HCT116 (cell line): ENCODE measurements around the gene AGRP. TPM values are rescaled to one million over a fixed set of nuclear protein-coding genes. Genes with fewer than 3 reads are reported as not detected.

ENCODE experiments used
- ATAC-seq: fragments of 200-7000 bp; cut with Tn5 transposase; 2 replicates; pipeline ENCODE4 v1.9.1; 2020; ENCODE audit warnings: mild to moderate bottlenecking, moderate library complexity
- BruUV-seq: library from RNA; stranded (reverse); fragments of 400-500 nt; replicated peaks from 2 replicates; lab custom pipeline; 2021; lab: Mats Ljungman, UMichigan
- CTCF ChIA-PET: fragments of 300-600 bp; sonication (Branson Sonifier 250); formaldehyde crosslinking; loops from one replicate; lab custom pipeline; 2021; ENCODE audit warnings: antibody characterized with exemption; lab: Charles Lee
- POLR2A ChIA-PET: fragments of 300-600, 350-600 bp; sonication (Branson Sonifier 250); formaldehyde crosslinking; loops from one replicate; lab custom pipeline; 2021; ENCODE audit warnings: antibody characterized with exemption; lab: Charles Lee
- RAD21 ChIA-PET, 2 experiments: fragments of 300-600 bp; sonication (Branson Sonifier 250); formaldehyde crosslinking; loops; one replicate each; lab custom pipeline; 2023; ENCODE audit warnings: low total read pairs in 2 of 2; ENCODE audit not compliant: uncharacterized antibody in 2 of 2, unreplicated experiment in 2 of 2, low non-redundant PET in 1 of 2; lab: Charles Lee
- DNase-seq: peaks from one replicate; pipeline ENCODE4 v3.0.0-alpha.2; 2010; ENCODE audit warnings: low read depth, low spot score
- H2AFZ ChIP-seq: fragments of 200-600 bp; shearing (Covaris generic), sonication (generic); 2 replicates; pipeline ENCODE4 v1.6.1; 2017; ENCODE audit warnings: low read depth, mixed run types, mixed read lengths, antibody characterized with exemption, low read length; ENCODE audit not compliant: poor library complexity, severe bottlenecking
- H3K27ac ChIP-seq: 2 replicates; pipeline ENCODE4 v1.5.1; 2012; ENCODE audit warnings: low read depth, low read length
- H3K27me3 ChIP-seq: fragments of 200-600 bp; sonication (generic); 2 replicates; pipeline ENCODE4 v1.6.1; 2016; ENCODE audit warnings: mixed run types, low read length, mixed read lengths; ENCODE audit not compliant: insufficient read depth
- H3K36me3 ChIP-seq, 2 experiments: fragments of 200-500 bp in 1 of 2; fragments of 200-600 bp in 1 of 2; sonication (Bioruptor generic) in 1 of 2; sonication (generic) in 1 of 2; 2 replicates each; pipeline versions ENCODE4 v1.5.1 to v1.6.1; 2014 to 2016; ENCODE audit warnings: low read length in 2 of 2, inconsistent platforms in 1 of 2, mixed read lengths in 1 of 2, mixed run types in 1 of 2; ENCODE audit not compliant: insufficient read depth in 2 of 2, control insufficient read depth in 1 of 2
- H3K4me1 ChIP-seq, 2 experiments: fragments of 200-600 bp in 1 of 2; sonication (generic) in 1 of 2; 2 replicates each; pipeline versions ENCODE4 v1.5.1 to v1.6.1; 2012 to 2017; ENCODE audit warnings: low read length in 2 of 2, inconsistent platforms in 1 of 2, mild to moderate bottlenecking in 1 of 2, mixed read lengths in 1 of 2, mixed run types in 1 of 2, moderate library complexity in 1 of 2; ENCODE audit not compliant: insufficient read depth in 2 of 2, control insufficient read depth in 1 of 2
- H3K4me2 ChIP-seq: fragments of 200-600 bp; sonication (generic); 2 replicates; pipeline ENCODE4 v1.6.1; 2017; ENCODE audit warnings: mixed run types, low read length, mixed read lengths
- H3K4me3 ChIP-seq, 2 experiments: fragments of 200-600 bp in 1 of 2; sonication (generic) in 1 of 2; replicated peaks in 1 of 2; 2 replicates each; pipeline ENCODE4 v1.5.1; 2011 to 2016; ENCODE audit warnings: low read length in 2 of 2, control low read depth in 1 of 2, low read depth in 1 of 2, mild to moderate bottlenecking in 1 of 2, mixed read lengths in 1 of 2, mixed run types in 1 of 2
- H3K79me2 ChIP-seq: fragments of 200-600 bp; sonication (generic); 2 replicates; pipeline ENCODE4 v1.6.1; 2017; ENCODE audit warnings: mild to moderate bottlenecking, mixed run types, low read length, moderate library complexity, mixed read lengths; ENCODE audit not compliant: insufficient read depth
- H3K9ac ChIP-seq: fragments of 200-600 bp; sonication (generic); 2 replicates; pipeline ENCODE4 v1.6.1; 2016; ENCODE audit warnings: low read length, mixed read lengths
- H3K9me2 ChIP-seq: fragments of 200-600 bp; sonication (generic), shearing (Covaris generic); 2 replicates; pipeline ENCODE4 v1.6.1; 2017; ENCODE audit warnings: mixed run types, mild to moderate bottlenecking, moderate library complexity; ENCODE audit not compliant: insufficient read depth
- H3K9me3 ChIP-seq, 2 experiments: fragments of 200-500 bp in 1 of 2; fragments of 200-600 bp in 1 of 2; sonication (Bioruptor generic) in 1 of 2; sonication (generic) in 1 of 2; 2 replicates each; pipeline ENCODE4 v1.6.1; 2014 to 2017; ENCODE audit warnings: low read length in 2 of 2, mixed read lengths in 2 of 2, inconsistent platforms in 1 of 2, low read depth in 1 of 2, mild to moderate bottlenecking in 1 of 2, mixed run types in 1 of 2, moderate library complexity in 1 of 2; ENCODE audit not compliant: control insufficient read depth in 1 of 2, insufficient read depth in 1 of 2
- H4K20me1 ChIP-seq: fragments of 200-600 bp; sonication (generic), shearing (Covaris generic); 2 replicates; pipeline ENCODE4 v1.6.1; 2017; ENCODE audit warnings: mixed run types, mild to moderate bottlenecking, moderate library complexity; ENCODE audit not compliant: insufficient read depth
- EZH2 ChIP-seq: fragments of 200-600 bp; sonication (generic); IDR thresholded peaks from 2 replicates; pipeline ENCODE4 v1.6.1; 2017; ENCODE audit warnings: antibody characterized with exemption, mixed run types
- JUND ChIP-seq: IDR thresholded peaks from 2 replicates; pipeline ENCODE4 v1.6.1; 2012
- REST ChIP-seq: IDR thresholded peaks from 2 replicates; pipeline ENCODE4 v1.6.1; 2012; ENCODE audit warnings: low read depth
- SP1 ChIP-seq: IDR thresholded peaks from 2 replicates; pipeline ENCODE4 v1.6.1; 2012; ENCODE audit warnings: low read depth
- SRF ChIP-seq: IDR thresholded peaks from 2 replicates; pipeline ENCODE4 v1.6.1; 2012; ENCODE audit warnings: low read depth
- TCF7L2 ChIP-seq: IDR thresholded peaks from 2 replicates; pipeline ENCODE4 v1.7.0; 2011; ENCODE audit warnings: borderline replicate concordance, inconsistent platforms; ENCODE audit not compliant: insufficient read depth, insufficient read length; ENCODE audit errors: extremely low read depth
- ZNF274 ChIP-seq: fragments of 200-500 bp; sonication (Bioruptor generic); IDR thresholded peaks from 2 replicates; pipeline ENCODE4 v1.6.1; 2014; ENCODE audit warnings: mild to moderate bottlenecking, low read depth, low read length, inconsistent platforms
- intact Hi-C: fragments of 100-400 bp; cut with micrococcal nuclease; formaldehyde crosslinking; loops from 2 replicates; pipeline ENCODE4 v1.10.0; 2022
- total RNA-seq: library from RNA; stranded (reverse); gene quantifications from one replicate; pipeline ENCODE4 v1.2.1, GENCODE V29; 2021; ENCODE audit not compliant: unreplicated experiment

Gene AGRP
- total RNA-seq, 1 experiment from 2014 or later = not detected

GRCh38 chr16:67438824-67439393 is 44.4 kb downstream of the AGRP start:
- Histone ChIP-seq H3K4me2 (no peak overlapping the region), H4K20me1 (no peaks in the 10 kb centered on the region), H3K9me2 (no peaks in the 10 kb centered on the region), H3K27ac (no peak overlapping the region), H3K4me3 (no peak overlapping the region), H3K79me2 (no peaks in the 10 kb centered on the region), H3K36me3 (peaks cover 0 to 7% of the 10 kb centered on the region in 2 experiments; a peak in 1 of 4 replicates), H3K9me3 (no peaks in the 10 kb centered on the region), H2AFZ (no peak overlapping the region), H3K9ac (no peak overlapping the region), H3K27me3 (no peaks in the 10 kb centered on the region), H3K4me1 (no peaks in the 10 kb centered on the region)
- CTCF ChIA-PET = interaction anchor here (0.6 kb wide), 1 partner anchor 11 kb away, joined by 3 read pairs; no protein-coding TSS in a partner anchor
- no TSS peak for BruUV-seq
- DNase-seq (no peak), ATAC-seq (no peak)
- RAD21 ChIA-PET = no interaction called here
- POLR2A ChIA-PET = no interaction called here
- intact Hi-C loops = no loop called here
- TF ChIP-seq SRF = no peak
- TF ChIP-seq EZH2 = no peak
- no peak for TF ChIP-seq ZNF274
- no peak for TF ChIP-seq REST
- TF ChIP-seq SP1 = no peak
- no peak for TF ChIP-seq TCF7L2
- no peak for TF ChIP-seq JUND
